DMS53 (cell line): Measurements from ENCODE around the gene CAMK2A.

Experiments
- DNase-seq: peaks from one replicate; lab custom pipeline; 2025; lab: John Stamatoyannopoulos, UW

CAMK2A gene

DNA sequence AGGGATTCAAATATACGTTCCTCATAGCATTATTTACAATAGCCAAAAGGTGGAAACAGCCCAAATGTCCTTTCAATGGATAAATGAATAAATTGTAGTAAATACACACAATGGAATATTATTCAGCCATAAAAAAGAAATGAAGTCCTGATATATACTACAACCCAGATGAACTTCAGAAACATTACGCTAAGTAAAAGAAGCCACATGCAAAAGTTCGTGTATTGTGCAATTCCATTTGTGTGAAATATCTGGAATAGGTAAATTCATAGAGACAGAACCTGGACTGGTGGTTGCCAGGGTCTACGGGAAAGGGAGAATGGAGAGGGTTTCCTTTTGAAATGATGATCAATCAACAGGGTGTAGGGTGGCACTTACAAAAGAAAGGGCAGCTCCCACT, 25.7 kb upstream of the CAMK2A start:
- DNase-seq = no peak

DNA sequence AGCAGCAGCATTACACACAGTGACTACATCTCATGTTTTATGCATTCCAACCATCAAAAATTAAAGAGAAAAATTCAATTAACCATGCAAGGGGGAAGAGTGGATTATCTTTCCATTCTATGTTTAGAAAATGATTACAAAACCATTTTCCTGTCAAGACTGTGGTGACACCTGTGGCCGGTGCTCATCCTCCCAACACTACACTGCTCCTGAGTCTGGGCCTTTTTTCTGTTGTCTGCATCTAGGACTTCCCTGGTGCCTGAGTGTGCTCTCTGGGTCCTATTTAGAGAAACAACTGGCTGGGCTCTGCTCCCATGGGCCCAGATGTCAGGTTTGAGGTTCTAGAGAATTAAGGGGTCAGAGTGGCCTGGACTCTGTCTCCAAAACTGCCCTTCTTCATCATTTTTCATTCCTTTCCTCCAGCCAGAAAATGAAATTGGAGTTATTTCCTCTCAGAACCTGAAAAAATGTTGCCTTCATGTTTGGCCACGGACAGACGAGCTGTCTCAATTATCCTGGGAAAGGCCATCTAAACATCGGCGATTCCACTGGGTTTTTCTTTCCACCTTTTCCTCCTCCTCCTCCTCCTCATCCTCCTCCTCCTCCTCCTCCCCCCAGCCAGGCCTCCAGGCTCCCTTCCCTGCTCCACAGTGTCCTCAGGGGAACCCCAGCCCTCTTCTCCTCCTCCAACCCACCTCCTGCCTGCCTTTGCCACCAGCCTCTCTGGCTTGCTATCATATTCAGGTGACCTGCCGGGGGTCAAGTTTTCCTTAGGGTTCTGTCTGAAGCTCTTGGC, 24.5 kb upstream of the CAMK2A start:
- DNase-seq = no peak

DNA sequence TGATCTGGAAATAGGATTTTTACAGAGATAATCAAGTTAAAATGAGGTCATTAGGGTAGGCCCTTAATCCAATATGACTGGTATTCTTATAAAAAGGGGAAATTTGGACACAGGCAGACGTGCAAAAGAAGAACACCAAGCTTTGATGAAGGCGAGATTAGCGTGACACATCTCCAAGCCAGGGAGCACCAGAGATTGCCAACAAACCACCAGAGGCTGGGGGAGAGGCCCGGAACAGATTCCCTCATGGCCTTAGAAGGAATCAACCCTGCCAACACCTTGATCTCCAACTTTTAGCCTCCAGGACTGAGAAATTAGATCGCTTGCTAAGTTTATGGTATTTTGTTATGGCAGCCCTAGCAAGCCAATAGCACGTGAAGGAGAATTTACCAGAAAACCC, 23.9 kb upstream of the CAMK2A start:
- no peak for DNase-seq

DNA sequence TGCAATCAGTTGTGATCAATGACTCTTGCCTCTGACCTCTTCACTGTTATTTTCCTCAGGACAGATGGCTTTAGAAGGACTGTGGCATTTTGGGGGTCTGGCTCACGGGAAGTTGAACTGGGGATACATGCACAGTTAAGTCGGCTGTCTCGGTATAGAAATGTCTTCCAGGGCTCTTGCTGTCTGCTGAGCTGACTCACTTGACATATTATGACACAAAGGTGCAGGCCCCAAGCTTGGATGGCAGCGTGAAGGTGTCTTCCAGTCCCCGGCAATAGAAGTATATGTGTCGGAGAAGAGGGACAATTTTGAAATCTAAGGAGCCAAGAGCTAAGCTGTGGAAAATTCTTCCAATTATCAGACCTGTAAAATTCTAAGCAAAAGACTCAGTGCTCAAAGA, 22.9 kb upstream of the CAMK2A start:
- no peak for DNase-seq

GRCh38 chr5:150311015-150311692, 21.6 kb upstream of the CAMK2A start:
- DNase-seq = no peak

- no peak for DNase-seq
Measured at GRCh38 chr5:150310246-150310645, 20.7 kb upstream of the CAMK2A start.

DNA sequence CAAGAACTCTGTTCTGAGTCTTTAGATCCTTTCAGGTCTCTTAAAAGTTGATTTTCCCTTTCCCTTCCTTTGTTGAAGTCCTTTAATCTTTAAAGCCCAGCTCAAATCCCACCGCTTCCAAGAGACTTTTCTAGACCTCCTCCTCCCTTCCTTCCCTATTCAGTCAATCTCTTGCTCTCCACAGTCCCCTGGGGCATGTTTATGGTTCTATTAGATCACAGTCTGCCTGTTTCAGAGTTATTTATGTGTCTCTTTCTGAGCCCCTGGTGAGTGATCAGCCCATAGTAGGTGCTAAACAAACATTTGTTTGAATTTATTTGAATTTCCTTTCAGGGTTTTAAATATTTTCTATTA, 20.3 kb upstream of the CAMK2A start:
- no peak for DNase-seq

- peak; percentile 32 for DNase-seq
Measured at GRCh38 chr5:150309101-150309885, 19.7 kb upstream of the CAMK2A start.

GRCh38 chr5:150307617-150308426, 18.2 kb upstream of the CAMK2A start:
- DNase-seq = no peak

DNA sequence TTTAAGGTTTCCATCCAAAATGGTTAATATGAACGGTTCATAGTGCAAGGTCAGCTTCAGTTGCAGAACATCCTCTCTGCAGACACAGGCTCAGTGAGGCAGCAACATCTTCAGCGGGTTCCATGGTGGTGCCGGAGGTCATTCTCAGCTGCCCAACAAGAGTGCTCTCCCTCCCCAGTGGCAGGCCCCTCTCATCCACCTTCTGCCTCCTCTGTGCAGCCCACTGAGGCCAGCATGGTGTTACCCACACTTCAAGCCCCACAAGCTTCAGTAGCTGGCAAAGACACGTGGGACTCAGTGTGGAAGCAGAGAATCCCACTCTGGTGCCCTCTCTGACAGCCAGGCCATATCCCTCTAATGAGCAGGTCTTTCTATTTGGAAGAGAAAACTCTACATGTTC, 17.2 kb upstream of the CAMK2A start:
- DNase-seq = no peak

- no peak for DNase-seq
Measured at GRCh38 chr5:150305557-150305956, 16.0 kb upstream of the CAMK2A start.

- no peak for DNase-seq
Measured at GRCh38 chr5:150305095-150305494, 15.5 kb upstream of the CAMK2A start.

- no peak for DNase-seq
Measured at GRCh38 chr5:150304481-150305081, 15.0 kb upstream of the CAMK2A start.

GRCh38 chr5:150303660-150304386, 14.2 kb upstream of the CAMK2A start:
- DNase-seq = no peak

- DNase-seq = no peak
Measured at GRCh38 chr5:150303070-150303615, 13.6 kb upstream of the CAMK2A start.

DNA sequence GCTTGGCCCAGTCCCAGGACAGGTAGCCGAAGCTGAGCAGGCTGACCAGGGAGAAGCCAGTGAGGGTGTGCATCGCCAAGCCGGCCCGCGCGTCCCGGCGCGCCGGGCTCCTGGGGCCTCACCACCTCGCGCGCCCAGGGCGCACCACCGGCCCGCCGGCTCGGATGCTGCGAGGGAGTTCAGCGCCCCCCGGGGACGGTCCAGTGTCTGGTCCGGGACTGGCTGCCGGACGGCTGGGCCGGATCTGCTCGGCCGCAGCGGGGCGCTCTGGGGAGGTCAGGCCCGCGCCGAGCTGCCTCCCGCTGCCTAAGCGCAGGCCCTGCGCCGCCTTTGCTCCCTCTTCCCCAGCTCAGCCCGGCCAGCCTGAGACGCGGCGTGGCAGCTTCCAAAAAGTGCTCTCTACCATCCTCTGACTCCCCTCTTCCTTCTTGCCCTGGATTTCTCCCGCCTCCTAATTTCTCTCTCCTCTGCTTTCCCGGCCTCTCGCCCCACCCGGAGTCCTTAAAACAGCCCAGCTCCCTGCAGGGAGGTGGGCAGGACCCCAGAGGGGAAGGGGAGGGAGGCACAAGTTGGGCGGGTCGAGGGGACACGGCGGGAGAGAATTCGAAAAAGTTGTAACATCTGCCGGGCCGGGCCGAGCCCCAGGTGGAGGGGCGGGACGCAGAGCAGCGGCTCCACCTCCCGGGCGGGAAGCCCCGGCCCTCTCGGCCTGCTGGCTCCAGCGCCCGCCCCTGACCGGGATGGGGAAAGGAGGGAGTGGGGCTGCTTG, 12.9 kb upstream of the CAMK2A start, which contains the start of gene ARSI:
Gene ARSI (minus strand): TSS at position 605 of the 769 bp plus-strand sequence. CDS start 532 bp downstream, at position 73.
- peak; percentile 40 for DNase-seq

- DNase-seq = no peak
Measured at GRCh38 chr5:150301901-150302300, 12.3 kb upstream of the CAMK2A start.

DNA sequence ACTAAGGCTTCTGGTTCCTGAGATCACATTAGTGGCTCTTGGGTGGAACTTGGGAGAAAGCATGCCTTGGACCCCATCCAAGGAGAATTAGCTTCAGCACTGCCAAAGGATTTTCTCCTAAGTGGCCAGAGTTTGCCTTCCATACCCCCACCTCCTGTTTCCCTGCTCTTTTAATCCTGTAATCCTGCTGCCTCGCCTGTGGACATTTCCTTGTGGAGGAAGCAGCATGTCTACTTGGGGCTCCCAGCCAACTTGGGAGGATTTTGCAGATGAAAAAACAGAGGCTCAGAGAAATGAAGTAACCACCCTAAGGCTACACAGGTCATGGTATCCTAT, 11.6 kb upstream of the CAMK2A start:
- no peak for DNase-seq

DNA sequence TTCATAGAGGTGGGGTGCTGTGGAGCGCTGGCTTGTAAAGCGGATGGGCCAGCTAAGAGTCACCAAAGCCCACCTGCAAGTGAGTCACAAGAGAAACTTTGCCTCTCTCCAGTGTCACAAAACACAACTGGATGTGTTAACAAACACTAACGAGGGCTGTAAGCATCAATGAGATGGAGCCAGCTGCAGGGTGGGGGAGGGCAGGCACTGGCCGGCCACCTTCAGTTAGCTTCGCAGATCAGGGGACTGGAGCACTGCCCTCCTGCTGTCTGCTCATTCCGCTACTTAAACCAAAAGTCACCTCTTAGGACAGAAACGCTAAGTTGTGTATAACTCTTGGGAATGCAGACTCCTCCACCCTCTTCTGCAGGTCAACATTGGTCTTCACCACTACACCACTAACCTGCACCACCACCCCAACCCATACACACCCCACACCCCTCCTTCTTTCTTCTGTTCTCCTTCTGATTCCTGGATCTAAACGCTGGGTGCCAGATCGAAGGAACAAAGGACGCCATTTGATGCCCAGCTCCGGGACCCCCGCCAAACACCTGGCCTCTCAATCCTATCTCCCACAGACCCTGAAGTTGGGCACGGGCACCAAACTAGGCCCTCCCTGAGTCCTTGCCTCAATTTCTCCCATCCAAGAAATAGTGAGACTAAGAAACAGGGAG, 11.1 kb upstream of the CAMK2A start:
- DNase-seq = no peak
